ENCODE results near the gene OTUD7B. TPM values are rescaled to one million over a fixed set of nuclear protein-coding genes. Genes with fewer than 3 reads are reported as not detected.

The OTUD7B gene
- total RNA-seq, 4 donors from 2014 or later, result 9.7 to 44.9 (median 28.8) TPM

DNA sequence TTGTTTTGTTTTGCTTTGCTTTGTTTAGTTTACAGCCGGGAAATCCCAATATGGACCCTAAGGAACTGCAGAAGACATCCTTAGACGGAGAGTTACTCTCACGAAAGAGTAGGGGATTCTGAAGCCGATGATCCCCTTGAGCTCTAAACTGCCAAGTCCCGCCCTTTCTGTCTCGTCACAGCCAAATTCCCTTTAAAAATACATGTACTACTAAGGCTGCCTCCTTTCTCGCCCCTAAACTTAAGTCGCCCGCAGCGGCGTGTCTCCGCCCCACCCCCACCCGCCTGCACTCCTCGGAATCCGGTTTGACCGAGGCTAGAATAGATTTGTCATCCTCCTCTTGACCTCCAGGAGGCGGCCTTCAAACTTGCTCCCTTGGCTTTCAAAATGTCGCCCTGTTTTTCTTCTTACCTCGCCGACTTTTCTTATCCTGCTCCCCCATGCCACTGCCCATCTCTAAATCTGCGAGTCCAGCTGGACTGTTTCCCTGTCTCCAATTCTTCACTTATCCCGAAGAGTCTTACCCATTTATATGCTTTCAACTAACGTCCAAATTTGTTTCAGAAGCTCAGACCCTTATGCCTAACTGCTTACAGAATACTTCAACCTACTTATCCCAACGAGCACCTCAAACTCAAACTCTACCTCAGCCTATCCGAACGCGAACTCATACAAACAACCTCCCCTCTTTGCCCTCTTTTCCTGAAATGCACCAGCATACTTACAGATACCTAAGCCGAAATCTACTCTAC is 122.1 kb downstream of the OTUD7B start:
- Histone ChIP-seq H3K36me3 (no peaks in the 10 kb centered on the region), H3K4me1 (peaks cover 0 to 9% of the 10 kb centered on the region in 2 donors), H3K9me3 (no peaks in the 10 kb centered on the region), H3K27me3 (no peaks in the 10 kb centered on the region), H3K27ac (peak overlapping the region; percentile 99 to 100), H3K4me3 (peak overlapping the region; percentile 72 to 90)
- peak; percentile 84 to 89 for DNase-seq
- intact Hi-C loops (cut with DNase I; ENCODE audit: low total_unique reads), result no loop called here
- no peak for TF ChIP-seq POLR2A (IDR thresholded peaks at IDR 0.05)
- TF ChIP-seq, protein P1, sequence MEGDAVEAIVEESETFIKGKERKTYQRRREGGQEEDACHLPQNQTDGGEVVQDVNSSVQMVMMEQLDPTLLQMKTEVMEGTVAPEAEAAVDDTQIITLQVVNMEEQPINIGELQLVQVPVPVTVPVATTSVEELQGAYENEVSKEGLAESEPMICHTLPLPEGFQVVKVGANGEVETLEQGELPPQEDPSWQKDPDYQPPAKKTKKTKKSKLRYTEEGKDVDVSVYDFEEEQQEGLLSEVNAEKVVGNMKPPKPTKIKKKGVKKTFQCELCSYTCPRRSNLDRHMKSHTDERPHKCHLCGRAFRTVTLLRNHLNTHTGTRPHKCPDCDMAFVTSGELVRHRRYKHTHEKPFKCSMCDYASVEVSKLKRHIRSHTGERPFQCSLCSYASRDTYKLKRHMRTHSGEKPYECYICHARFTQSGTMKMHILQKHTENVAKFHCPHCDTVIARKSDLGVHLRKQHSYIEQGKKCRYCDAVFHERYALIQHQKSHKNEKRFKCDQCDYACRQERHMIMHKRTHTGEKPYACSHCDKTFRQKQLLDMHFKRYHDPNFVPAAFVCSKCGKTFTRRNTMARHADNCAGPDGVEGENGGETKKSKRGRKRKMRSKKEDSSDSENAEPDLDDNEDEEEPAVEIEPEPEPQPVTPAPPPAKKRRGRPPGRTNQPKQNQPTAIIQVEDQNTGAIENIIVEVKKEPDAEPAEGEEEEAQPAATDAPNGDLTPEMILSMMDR (IDR thresholded peaks at IDR 0.05), result peak; percentile 51 to 58 (median 55)

Other genes with a start within 250 kb of the OTUD7B start
- gene FCGR1A, start 228.0 kb downstream of the OTUD7B start, total RNA-seq, result 1 to 10 TPM in 3 of 4 donors, not detected in 1; 1.5 to 3.9 (median 1.6) TPM
- gene BOLA1, start 111.2 kb downstream of the OTUD7B start, total RNA-seq, result 10 to 100 TPM in 3 of 4 donors, 1 to 10 TPM in 1; 2.1 to 51.2 (median 15.3) TPM
- 10 to 100 TPM in 2 of 4 donors, 1 to 10 TPM in 2; 1.5 to 22.6 (median 12.0) TPM for gene SV2A, start 92.9 kb downstream of the OTUD7B start, total RNA-seq
- 10 to 100 TPM; 10.9 to 64.6 (median 15.6) TPM for gene SF3B4, start 82.9 kb downstream of the OTUD7B start, total RNA-seq
- 10 to 100 TPM in 3 of 4 donors, 1 to 10 TPM in 1; 6.4 to 48.2 (median 32.1) TPM for gene MTMR11, start 73.8 kb downstream of the OTUD7B start, total RNA-seq
- 10 to 100 TPM; 28.4 to 86.3 (median 66.9) TPM for gene VPS45, start 57.0 kb upstream of the OTUD7B start, total RNA-seq
- 10 to 100 TPM; 18.4 to 95.6 (median 36.2) TPM for gene PLEKHO1, start 139.2 kb upstream of the OTUD7B start, total RNA-seq
- 10 to 100 TPM in 3 of 4 donors, 1 to 10 TPM in 1; 1.3 to 55.1 (median 38.6) TPM for gene ANP32E, start 225.4 kb upstream of the OTUD7B start, total RNA-seq
- gene CA14, start 247.0 kb upstream of the OTUD7B start, total RNA-seq, result under 1 TPM in 2 of 4 donors, not detected in 2; 0.88 to 0.90 TPM